Heart left ventricle (tissue), 13 donors: ENCODE data around the gene MXRA7.

Source experiments
- POLR2A ChIP-seq, 2 donors: fragments of 450-650 bp; IDR thresholded peaks; one replicate each; pipeline ENCODE4 v1.6.1; 2017; ENCODE audit warnings: antibody characterized with exemption in 2 of 2, mild to moderate bottlenecking in 2 of 2, moderate library complexity in 2 of 2
- TF ChIP-seq, protein P1 (sequence below), 12 donors: fragments of 200-600 bp; sonication (generic) in 4 of 12; IDR thresholded peaks; one replicate each; pipeline versions ENCODE4 v1.5.0 to v1.8.0; 2018 to 2022; ENCODE audit warnings: antibody characterized with exemption in 12 of 12, mild to moderate bottlenecking in 5 of 12
- donor health status: ischemic (EF 13 %, LVEDD 7.1; RV severe dilation, severe dysfunction).
- donor health status: DM: no; HTN: yes; CAD: no.
- donor health status: DM: no; HTN: no; CAD: no.
- donor health status: ischemic (EF 25% LVEDD 6.9; RV normal size, moderate dysfunction).
- donor health status: ischemic (EF 25% LVEDD 5.7; RV mildly dilated, moderate dysfunction).
- donor health status: ischemic (EF 35%, LVEDD 5.7; RV mildly dilated, moderate dysfunction).
- donor health status: nonischemic (EF 11% LVEDD 7.7; RV severe dilation, severe dysfunction).
- donor health status: DM: yes; HTN: yes; CAD: no.
- donor health status: PGD.
- donor health status: ischemic (EF 29% LVEDD 5.4; RV normal size, mild dysfunction).
- donor health status: nonischemic (EF 23%, LVEDD 6.1; RV moderate dilation, normal function).

GRCh38 chr17:76755285-76755684, 44.5 kb upstream of the MXRA7 start:
- TF ChIP-seq, protein P1, sequence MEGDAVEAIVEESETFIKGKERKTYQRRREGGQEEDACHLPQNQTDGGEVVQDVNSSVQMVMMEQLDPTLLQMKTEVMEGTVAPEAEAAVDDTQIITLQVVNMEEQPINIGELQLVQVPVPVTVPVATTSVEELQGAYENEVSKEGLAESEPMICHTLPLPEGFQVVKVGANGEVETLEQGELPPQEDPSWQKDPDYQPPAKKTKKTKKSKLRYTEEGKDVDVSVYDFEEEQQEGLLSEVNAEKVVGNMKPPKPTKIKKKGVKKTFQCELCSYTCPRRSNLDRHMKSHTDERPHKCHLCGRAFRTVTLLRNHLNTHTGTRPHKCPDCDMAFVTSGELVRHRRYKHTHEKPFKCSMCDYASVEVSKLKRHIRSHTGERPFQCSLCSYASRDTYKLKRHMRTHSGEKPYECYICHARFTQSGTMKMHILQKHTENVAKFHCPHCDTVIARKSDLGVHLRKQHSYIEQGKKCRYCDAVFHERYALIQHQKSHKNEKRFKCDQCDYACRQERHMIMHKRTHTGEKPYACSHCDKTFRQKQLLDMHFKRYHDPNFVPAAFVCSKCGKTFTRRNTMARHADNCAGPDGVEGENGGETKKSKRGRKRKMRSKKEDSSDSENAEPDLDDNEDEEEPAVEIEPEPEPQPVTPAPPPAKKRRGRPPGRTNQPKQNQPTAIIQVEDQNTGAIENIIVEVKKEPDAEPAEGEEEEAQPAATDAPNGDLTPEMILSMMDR (IDR thresholded peaks at IDR 0.05), result no peak
- TF ChIP-seq POLR2A (IDR thresholded peaks at IDR 0.05), result no peak
